ENCODE data around the gene NXPE1.

- TF ChIP-seq CTCF (IDR thresholded peaks at IDR 0.05) (no peak), POLR2A (IDR thresholded peaks at IDR 0.05) (no peak)
Measured at GRCh38 chr11:114472661-114473060, 87.0 kb downstream of the NXPE1 start.
